PC-3 (cell line): ENCODE results near the gene SLC35F5.

Source experiments
- EZH2 ChIP-seq: fragments of 300-600 bp; sonication (generic); IDR thresholded peaks from one replicate; pipeline ENCODE4 v1.6.1; 2017; ENCODE audit warnings: antibody characterized with exemption, mild to moderate bottlenecking, low read length; ENCODE audit not compliant: unreplicated experiment
- EZH2phosphoT487 ChIP-seq: fragments of 300-600 bp; sonication (generic); IDR thresholded peaks from 2 replicates; pipeline ENCODE4 v1.6.1; 2018; ENCODE audit warnings: mild to moderate bottlenecking, antibody characterized with exemption, low read length, borderline replicate concordance
- TF ChIP-seq, protein P1 (sequence below): fragments of 300-600 bp; sonication (generic); conservative IDR thresholded peaks from 2 replicates; pipeline ENCODE4 v1.5.1; 2017; ENCODE audit warnings: antibody characterized with exemption, low read depth, mild to moderate bottlenecking, low read length

DNA sequence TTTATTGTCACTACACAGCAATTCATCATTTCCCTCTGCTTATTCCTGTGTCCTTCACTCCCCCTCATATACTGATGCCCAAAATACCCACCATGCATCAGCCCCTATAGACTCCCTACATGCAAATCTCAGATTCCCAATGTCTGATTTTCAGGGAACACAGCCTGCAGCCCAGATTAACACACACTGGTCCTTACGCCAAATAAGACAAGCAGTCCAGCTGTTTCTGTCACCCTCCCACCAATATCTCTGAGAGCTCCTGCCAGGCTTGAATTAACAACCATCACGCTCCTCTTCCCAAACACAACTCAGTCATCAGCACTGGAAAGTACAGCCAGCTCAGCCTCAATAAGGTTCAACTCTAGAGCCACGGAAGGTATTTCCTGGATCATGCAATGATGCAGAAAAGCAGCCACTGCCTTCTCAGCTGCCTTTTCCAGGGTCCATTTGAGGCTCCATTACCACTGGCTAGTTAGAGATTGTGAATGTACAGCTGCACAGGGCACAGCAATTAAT lies 39.0 kb upstream of the SLC35F5 start:
- TF ChIP-seq, protein P1, sequence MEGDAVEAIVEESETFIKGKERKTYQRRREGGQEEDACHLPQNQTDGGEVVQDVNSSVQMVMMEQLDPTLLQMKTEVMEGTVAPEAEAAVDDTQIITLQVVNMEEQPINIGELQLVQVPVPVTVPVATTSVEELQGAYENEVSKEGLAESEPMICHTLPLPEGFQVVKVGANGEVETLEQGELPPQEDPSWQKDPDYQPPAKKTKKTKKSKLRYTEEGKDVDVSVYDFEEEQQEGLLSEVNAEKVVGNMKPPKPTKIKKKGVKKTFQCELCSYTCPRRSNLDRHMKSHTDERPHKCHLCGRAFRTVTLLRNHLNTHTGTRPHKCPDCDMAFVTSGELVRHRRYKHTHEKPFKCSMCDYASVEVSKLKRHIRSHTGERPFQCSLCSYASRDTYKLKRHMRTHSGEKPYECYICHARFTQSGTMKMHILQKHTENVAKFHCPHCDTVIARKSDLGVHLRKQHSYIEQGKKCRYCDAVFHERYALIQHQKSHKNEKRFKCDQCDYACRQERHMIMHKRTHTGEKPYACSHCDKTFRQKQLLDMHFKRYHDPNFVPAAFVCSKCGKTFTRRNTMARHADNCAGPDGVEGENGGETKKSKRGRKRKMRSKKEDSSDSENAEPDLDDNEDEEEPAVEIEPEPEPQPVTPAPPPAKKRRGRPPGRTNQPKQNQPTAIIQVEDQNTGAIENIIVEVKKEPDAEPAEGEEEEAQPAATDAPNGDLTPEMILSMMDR = no peak
- TF ChIP-seq EZH2 = no peak
- TF ChIP-seq EZH2phosphoT487 = no peak
